Activated gamma-delta T cell treated with Interleukin-2 at 50 U/mL for 16 hours (primary cell): ENCODE measurements around the gene GTPBP2.

Experiments used
- DNase-seq: peaks from one replicate; pipeline ENCODE4 v3.0.0-alpha.2; 2020

The GTPBP2 gene

DNA sequence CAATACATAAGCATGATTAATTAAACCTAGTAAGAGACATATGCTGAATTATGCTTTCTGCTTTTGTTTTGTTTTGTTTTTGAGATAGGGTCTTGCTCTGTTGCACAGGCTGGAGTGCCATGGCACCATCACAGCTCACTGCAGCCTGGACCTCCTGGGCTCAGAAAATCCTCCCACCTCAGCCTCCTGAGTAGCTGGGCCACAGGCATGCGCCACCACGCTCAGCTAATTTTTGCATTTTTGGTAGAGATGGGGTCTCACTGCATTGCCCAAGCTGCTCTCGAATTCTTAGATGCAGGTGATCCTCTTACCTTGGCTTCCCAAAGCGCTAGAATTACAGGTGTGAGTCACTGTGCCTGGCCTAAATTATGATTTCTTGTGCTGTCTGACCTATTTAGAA is 57.0 kb downstream of the GTPBP2 start:
- no peak for DNase-seq

DNA sequence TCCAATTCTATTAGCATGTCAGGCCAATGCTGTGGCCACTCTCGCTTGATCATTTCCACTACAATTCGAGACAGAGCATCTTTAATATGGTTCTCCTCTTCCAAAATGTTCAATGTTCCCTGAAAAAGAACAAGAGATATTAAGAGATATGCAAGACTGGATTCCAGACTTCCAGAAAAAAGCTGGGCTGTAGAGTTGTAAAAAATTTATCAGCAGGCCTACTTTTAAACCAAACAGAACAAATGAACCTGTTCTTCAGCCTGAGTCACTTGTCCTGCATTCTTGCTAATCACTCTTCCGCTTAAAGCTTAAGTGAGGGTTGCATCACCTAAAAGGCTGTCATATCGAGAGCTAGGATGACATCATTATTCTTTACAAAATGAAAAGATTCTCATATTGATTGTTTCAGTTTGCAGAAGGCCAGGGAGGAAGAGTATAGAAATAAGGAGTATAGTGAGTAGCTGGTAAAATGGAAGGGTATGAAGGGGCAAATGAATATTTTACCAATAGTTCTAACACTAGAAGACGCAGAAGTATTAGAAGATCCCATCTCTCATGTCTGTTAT is 58.1 kb downstream of the GTPBP2 start:
- no peak for DNase-seq
